HG02981 (cell line): ENCODE measurements around the gene SCIMP.
"Not testable (repeated sequence)": the region's sequence is repeated elsewhere in the genome, so short reads cannot be mapped to it uniquely, and the experiment has no call there.

Experiments
- ATAC-seq: cut with Tn5 transposase; IDR thresholded peaks from one replicate; pipeline ENCODE4 v1.9.1; 2021; ENCODE audit warnings: mild to moderate bottlenecking, moderate library complexity; ENCODE audit not compliant: unreplicated experiment

The SCIMP gene

DNA sequence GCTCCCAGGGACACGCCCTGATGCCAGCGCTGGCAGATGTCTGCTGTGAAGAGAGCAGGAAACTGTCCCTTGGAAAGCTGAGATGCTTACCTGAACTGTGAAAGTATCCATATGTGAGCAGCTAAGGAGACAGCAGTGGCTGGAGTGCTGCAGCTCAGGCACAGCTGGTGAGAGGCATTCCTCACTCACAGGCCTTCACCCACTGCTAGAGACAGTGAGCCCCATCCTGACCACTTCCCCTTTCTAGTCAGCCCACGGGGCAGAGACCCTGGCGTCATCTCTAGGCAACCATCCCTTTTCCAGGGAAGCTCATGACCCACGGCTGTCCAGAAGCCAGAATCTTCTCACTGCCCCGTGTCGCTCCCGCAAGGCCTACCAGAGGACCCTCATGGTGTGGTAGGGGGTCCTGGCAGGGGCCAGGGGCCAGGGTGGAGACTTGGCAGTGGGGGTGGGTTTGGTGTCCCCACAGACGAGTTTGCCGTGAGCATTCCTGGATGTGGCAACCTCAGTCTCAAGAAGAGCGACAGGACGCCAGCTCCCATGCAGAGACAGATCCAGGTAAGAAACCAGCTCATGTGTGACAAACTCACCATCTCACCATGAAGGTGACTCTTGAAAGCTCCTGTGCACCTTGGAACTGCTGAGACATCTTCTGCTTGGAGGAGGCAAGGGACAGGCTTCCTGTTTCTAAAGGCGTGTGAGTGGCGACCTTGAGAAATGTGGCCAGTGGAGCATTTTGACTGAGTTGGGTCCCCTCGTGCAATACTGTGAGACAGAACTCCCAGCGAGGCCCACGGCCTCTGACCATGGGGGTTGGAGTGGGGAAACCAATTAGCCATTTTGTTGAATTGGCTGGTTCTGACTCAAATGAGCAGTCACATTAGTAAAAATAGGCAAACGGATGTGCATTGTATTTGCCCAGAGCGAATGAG is at the start of gene SCIMP:
Gene SCIMP (minus strand): TSS at position 216 of the 932 bp plus-strand sequence. CDS start 105 bp downstream, at position 111.
- peak; percentile 59 for ATAC-seq

DNA sequence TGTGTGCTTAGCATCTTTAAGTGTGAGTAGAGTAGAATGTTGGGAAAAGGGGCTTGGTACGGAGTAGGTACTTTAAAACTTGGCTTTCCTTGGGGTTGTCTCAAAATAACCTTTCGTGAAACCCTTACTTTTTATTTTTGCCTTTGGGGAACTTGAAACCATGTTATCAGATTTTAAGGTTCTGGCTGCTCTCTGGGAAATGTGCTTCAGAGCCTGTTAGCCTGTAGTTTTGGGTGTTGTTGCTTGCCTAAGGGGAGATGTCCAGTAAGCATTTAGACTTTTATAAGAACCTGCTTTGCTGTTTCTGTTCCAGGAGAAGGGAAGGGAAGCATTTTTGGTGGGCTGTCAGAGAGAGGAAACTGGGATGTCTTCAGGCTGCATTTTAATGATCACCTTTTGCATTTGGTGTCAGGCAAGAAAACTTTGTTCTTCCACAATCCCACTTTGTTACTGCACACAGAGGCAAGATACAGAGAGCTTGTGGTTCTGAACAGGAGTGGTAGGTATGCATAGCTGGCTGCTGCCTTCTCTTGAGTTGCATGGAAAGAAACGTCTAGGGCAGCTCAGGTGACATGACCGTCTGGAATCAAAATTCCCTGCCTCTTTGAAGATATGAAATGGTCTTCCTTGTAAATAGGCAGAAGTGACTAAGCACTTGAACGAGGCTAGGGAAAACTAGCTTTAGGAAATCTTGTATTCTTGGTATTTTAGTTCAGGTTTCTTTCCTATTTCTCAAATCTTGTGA is 49.1 kb upstream of the SCIMP start:
- no peak for ATAC-seq

DNA sequence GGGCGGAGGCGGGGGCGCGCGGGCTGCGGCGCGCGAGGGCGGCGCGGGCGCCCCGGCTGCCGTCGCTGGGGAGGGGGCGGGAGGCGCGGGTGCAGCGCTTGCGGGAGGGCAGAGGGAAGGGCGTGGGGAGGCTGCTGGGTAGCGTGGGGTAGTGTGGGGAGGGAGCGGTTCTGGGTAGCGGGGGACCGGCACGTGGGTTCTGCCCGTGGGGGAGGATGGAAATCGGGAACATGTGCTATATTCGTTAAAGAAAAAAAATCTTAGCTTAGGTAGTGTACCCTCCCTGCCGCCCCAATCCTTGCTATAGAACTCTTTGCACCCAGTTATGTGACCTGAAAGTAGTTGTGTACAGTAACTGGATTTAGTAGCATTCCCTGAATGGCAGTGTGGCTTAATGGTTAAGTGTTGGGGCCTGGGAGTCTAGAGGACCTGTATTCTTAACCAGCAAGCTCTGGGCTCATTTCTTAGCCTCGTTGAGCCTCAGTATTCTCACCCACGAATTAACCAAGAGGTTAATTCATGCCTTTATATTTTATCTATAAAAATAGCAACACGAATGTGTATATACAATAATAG is 48.1 kb upstream of the SCIMP start:
- peak; percentile 31 for ATAC-seq

DNA sequence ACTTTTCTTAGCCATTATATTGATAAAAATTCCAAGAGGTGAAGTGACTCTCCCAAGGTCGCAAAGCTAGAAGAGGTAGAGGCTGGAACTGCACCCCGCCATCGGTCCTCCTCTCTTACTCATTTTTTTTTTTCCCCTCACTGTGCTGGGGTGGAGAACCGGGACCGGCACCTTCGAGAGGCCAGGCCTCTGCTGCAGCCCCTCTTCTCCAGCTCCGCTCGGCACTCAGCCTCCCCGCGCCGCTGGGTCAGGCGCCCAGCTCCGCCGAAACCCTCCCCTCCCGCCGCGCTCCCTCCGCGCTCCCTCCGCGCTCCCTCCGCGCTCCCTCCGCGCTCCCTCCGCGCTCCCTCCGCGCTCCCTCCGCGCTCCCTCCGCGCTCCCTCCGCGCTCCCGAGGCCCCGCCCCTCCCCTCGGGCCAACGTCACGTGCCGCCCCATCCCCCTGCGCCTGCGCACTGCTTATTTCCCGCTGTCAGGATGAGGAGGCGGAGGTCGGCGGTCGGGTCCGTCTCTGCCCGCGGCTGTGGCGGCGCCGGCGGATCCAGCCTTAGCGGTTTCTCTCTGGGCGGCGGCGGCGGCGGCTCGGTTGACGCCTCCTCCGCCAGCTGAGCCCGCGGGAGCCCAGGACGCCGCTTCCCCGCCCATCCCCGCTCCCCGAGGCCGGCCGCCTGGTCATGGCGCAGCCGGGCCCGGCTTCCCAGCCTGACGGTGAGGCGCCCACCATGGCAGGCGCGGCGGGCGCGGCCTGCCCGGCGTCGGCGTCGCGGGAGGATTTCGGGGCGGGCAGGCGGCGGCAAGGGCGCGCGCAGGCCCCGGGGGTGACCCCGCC is 47.4 kb upstream of the SCIMP start, which contains the start of gene RABEP1:
Gene RABEP1 (plus strand): TSS at position 471 of the 828 bp plus-strand sequence. CDS start 203 bp downstream, at position 674.
- ATAC-seq, result peak; percentile 68

DNA sequence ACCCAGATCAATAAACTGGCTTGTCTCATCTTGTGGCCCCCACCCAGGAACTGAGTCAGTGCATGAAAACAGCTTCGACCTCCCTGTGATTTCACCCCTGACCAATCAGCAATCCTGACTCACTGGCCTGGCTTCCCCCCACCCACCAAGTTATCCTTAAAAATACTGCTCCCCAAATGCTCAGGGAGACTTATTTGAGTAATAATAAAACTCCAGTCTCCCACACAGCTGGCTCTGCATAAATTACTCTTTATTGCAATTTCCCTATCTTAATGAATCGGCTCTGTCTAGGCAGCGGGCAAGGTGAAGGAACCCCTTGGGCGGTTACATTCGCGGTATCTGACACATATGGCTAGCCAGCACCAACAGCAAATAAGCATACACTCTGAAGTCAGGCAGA is 37.7 kb upstream of the SCIMP start:
- no peak for ATAC-seq

DNA sequence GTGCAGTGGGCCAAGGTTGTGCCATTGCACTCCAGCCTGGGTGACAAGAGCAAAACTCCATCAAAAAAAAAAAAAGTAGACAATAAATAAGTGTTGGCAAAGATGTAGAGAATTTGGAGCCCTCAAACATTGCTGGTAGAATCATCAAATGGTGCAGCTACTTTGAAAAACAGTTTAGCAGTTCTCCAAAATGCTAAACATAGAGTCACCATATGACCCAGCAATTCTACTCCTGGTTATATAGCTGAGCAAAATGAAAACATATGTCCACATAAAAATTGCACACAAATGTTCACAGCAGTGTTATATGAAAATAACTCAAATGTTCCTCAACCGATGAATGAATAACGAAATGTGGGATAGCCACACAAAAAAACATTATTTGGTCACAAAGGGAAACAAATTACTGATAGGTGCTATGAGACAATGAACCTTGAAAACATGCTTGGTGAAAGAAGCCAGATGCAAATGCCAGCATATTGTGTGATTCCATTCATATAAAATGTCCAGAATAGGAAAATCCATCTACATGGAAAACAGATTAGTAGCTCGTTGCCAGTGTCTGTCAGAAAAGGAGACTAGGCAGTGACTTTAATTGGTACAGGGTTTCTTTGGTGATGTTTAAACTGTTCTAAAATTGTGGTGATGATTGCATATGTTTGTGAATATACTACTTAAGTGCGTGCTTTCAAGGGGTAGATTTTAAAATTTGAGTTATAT is 34.7 kb upstream of the SCIMP start:
- ATAC-seq, result no peak

DNA sequence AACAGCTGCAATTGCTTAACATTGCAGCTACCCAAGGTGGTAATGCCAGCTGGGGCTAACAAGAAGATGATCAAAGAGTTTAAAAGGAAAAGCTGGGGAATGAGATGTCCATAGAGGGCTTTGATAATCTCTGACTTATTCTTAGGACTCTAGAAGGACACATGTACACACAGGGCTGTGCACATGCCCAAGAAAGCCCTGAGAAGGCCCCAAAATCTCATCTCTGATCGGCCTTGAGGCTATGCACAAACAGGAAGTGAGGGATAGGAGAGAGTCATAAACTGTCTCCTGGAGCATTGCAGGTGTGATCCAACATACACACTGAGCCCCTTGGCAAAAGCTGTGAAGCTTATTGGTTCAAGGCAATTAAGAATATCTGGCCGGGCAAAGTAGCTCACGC is 30.2 kb upstream of the SCIMP start:
- no peak for ATAC-seq

DNA sequence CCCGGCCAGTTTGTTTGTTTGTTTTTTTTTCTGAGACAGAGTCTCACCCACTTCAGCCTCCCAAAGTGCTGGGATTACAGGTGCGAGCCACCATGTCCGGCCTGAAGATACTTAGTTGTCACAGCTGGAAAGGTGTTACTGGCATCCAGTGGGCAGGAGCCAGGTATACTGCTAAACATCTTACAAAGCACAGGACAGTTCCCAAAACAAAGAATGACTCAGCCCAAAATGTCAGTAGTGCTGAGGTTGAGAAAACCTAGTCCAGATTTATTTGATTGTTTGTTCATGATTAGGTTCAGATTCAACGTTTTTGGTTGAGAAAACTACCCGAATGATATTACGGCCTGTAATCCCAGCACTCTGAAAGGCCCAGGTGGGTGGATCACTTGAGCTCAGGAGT is 28.8 kb upstream of the SCIMP start:
- no peak for ATAC-seq

DNA sequence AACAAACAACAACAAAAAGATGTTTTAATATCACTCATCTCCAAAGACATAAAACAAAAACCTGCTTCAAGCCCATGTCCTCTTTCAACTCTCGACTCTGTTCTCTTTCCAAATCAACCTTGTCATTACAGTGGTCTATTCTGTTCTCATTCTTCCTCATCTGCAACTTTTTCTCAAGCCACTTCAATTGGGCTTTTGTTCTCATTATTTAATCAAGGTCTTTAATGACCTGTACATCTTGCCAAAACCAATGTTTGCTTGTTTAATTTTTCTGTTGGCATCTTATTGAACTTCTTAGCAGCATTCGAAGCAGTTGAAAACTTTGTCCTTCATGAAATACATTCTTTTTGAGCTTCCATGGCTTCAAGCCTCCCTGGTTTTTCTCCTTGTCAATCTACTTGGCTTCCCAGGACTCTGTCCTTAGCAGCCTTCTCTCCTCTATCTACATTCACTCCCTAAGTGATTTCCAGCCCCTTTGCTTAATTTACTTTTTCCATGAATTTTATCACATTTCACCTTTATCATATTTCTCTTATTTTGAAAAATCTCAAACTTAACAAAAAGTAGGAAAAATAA is 27.8 kb upstream of the SCIMP start:
- ATAC-seq, result no peak

DNA sequence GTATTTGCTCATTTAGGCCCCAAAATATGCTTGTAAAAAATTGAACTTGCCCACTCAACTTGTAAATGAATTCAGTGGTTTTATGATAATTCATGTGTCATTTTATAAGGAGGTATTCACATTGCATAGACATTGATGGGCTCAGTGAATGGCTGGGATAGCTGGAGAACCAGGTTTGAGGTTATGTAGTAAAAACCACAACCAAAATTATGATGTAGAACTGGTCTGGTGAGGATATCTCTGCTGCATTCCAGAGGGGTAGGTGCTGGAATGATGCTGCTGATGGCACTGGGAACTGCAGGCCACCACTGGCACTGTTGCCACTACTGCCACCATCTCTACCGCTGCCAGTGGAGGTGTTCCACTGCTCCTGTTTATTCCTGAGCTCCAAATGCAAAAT is 25.9 kb upstream of the SCIMP start:
- no peak for ATAC-seq

DNA sequence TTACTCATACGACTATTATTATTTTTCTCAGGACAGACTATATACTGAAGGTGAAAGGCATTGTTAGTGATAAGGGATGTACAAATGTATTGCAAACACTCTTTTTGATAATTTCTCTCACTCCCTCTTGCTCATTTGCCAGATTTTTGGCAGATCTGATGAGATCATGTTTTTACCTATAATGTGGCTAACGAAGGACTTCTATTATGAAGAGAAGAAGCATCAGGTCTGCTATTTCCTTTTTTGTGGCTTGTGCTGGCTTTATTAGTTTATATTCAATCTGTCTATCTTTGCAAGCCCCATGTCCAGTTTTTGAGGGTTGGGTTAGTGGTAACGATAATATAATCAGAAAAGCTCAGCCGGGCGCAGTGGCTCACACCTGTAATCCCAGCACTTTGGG is 22.5 kb upstream of the SCIMP start:
- no peak for ATAC-seq

DNA sequence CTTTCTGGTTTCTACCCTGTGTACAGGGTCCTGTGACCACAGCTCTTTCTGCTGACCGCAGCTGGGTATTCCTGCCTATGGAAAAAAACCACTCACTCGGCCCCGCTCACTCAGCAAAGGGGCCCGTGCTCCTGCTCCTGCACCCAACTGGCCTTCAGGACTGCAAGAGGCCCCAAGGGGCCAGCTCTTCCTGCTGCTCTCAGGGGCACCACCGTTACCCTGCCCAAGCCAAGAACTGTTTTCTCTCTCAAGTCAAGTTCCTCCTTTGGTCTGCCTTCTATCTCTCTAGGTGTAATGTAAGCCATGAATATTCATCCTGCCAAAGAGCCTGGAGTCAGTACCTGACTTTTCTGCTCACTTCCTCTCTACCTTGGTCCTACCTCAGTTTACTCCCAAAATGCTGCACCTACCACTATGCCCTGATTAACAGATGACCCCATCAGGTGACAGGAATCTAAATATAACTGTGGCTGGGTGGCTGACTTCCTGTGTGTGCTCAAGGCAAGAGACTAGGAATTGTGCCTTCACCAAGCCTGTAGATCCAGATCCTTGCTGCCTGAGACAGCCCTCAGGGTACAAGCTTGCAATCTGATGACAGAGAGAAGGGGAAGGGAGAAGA is 20.4 kb upstream of the SCIMP start:
- ATAC-seq, result no peak

DNA sequence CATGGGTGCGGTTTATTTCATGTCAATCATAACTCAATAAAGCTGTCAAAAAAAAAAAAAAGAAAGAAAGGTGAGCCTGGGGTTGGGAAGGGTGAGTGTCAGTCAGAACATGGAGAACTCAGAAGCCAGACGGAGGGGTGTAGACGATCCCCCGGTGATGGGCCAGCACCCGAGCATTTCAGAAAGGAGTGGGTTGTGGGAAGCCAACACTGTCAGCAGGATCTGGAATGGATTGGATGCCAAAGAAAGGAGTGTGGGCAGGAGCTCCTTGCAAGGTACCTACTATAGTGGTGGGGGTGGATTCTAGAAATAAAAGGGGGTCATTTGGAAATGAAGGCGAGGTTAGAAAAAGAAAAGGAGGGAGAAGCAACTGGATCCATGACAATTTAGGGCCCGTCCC is 19.8 kb upstream of the SCIMP start:
- no peak for ATAC-seq

DNA sequence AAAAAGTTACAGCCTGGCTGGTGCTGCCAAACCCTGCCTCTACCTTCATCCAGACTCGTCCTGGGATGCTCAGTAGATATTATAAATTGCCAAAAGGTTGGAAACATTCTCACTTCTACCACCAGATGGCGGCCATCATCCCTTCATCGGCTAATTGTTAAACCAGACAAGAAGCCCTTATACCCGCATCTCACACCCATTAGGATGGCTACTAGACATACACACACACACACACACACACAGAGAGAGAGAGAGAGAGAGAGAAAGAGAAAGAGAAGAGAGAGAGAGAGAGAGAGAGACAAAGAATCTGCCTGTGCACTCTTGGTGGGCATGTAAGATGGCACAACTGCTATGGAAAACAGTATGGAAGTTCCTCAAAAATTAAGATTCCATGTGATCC is 15.0 kb upstream of the SCIMP start:
- no peak for ATAC-seq

DNA sequence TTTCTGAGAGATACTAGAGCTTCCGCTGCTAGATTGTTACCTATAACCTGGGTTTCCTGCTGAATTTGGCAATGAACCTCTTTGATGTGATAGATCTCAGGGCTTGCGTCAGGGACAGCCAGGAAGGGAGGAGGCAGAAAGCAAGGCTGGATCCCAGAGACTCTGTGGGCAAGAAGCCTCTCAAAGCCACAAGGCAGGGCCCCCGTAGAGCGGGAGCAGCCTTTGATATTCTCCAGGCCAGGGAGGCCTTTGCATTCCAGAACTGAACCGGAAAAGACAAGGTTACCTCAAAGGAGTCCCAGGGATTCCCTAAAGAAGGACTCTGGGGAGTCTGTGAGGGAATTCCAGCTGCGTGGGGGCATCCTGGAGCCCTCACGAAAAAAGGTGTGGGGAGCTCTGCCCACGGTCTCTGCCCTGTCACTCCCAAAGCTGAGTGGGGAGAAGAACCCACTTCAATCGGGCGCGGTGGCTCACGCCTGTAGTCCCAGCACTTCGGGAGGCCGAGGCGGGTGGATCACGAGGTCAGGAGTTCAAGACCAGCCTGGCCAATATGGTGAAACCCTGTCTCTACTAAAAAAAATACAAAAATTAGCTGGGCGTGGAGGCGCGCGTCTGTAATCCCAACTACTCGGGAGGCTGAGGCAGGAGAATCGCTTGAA is 14.3 kb upstream of the SCIMP start:
- ATAC-seq, result no peak

DNA sequence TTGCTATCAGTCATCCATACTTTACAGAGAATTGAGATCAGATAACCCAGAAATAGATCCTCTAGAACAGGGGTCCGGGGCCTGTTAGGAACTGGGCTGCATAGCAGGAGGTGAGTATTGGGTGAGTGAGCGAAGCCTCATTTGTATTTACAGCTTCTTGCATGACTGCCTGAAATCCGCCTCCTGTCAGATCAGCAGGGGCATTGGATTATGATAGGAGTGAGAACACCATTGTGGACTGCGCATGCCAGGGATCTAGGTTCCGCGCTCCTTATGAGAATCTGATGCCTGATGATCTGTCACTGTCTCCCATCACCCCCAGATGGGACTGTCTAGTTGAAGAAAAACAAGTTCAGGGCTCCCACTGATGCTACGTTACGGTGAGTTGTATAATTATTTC is 13.0 kb upstream of the SCIMP start:
- no peak for ATAC-seq

DNA sequence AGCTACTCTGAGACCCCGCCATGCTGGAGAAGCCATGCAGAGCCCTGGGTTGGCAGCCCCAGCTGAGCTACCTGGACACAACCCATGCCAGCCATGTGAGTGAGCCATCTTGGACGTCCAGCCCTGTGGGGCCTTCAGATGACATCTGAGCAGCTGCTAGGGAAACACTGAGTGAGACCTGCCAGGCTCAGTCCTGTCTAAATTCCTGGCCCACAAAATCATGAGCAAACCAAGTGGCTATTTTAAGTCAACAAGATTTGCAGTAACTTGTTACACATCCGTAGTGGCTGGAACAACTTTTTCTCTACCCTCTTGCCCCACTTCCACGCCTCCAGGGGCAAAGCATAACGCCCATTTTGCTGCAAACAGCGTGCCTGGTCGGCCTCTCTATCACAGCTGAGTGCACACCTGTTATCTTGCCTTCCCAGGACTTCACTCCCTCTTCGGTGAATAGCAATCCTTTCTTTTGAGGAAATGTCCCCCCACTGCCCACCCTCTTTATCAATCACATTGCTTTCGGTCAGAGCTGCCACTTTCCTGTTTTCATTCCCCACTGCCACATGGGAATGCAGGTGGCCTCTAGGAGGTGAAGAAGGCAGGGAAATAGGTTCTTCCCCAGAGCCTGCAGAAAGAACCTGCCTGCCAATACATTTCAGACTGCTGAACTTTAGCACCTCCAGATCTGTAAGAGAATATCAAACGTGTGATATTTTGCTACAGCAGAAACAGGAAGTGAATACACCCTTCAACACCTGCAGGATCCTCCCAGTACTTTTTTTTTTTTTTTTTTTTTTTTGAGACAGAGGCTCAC is 7.4 kb upstream of the SCIMP start:
- ATAC-seq, result no peak

DNA sequence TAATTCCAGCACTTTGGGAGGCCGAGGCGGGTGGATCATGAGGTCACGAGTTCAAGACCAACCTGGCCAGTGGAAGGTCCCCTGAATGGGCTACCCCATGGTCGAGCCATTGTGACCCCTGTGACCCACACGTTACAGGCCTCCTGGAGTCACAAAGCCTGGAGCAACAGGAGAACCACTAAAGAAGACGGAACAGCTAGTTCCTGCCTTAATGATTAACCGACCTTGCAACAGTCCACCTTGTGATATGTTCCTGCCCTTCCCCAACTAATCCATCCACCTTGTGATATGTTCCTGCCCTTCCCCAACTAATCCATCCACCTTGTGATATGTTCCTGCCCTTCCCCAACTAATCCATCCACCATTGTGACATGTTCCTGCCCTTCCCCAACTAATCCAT is 5.1 kb upstream of the SCIMP start:
- ATAC-seq, result not testable (repeated sequence)
